Measurements from ENCODE around the gene CD4.

The CD4 gene

GRCh38 chr12:6765634-6766581 is 23.4 kb upstream of the CD4 start, which contains the start of gene PTMS:
Gene PTMS, plus strand, starts transcription at chr12:6766363. Its CDS starts 343 bp downstream, at chr12:6766706.
- peak; percentile 67 for DNase-seq

- peak; percentile 66 for DNase-seq
These were observed 22.5 kb upstream of the CD4 start for GRCh38 chr12:6766651-6767349.

GRCh38 chr12:6767353-6768319 is 21.7 kb upstream of the CD4 start:
- DNase-seq, result no peak

GRCh38 chr12:6768437-6768914 is 20.9 kb upstream of the CD4 start:
- DNase-seq, result no peak

- DNase-seq, result peak; percentile 38
These were observed 20.3 kb upstream of the CD4 start for GRCh38 chr12:6768990-6769389.

- no peak for DNase-seq
These were observed 19.7 kb upstream of the CD4 start for GRCh38 chr12:6769666-6770065.

- DNase-seq, result no peak
These were observed 19.2 kb upstream of the CD4 start for GRCh38 chr12:6770094-6770493.

- no peak for DNase-seq
These were observed 18.7 kb upstream of the CD4 start for GRCh38 chr12:6770600-6770999.

GRCh38 chr12:6771091-6771495 is 18.2 kb upstream of the CD4 start:
- DNase-seq, result peak; percentile 47

- DNase-seq, result no peak
These were observed 17.6 kb upstream of the CD4 start for GRCh38 chr12:6771509-6772330.

GRCh38 chr12:6772331-6772695 is 17.0 kb upstream of the CD4 start, which contains the start of gene LAG3:
Gene LAG3, plus strand, starts transcription at chr12:6772520. Its CDS starts 333 bp downstream, at chr12:6772853.
- DNase-seq, result peak; percentile 85

- DNase-seq, result peak; percentile 24
These were observed 16.4 kb upstream of the CD4 start for GRCh38 chr12:6772726-6773589.

- DNase-seq, result peak; percentile 70
These were observed 15.6 kb upstream of the CD4 start for GRCh38 chr12:6773590-6774351.

- no peak for DNase-seq
These were observed 14.7 kb upstream of the CD4 start for GRCh38 chr12:6774499-6775062.

- DNase-seq, result no peak
These were observed 13.8 kb upstream of the CD4 start for GRCh38 chr12:6775185-6776174.

GRCh38 chr12:6777386-6777785 is 11.9 kb upstream of the CD4 start:
- no peak for DNase-seq

GRCh38 chr12:6778217-6778573 is 11.1 kb upstream of the CD4 start:
- DNase-seq, result no peak

Measured in stimulated activated CD4-positive, alpha-beta T cell treated with anti-CD3 and anti-CD28 coated beads, Interleukin-15, amount 100 ng/mL, for 24 hours (primary cell).